HG03103 (cell line): Measurements from ENCODE around the gene ELK3.
"Not testable (repeated sequence)": the region's sequence is repeated elsewhere in the genome, so short reads cannot be mapped to it uniquely, and the experiment has no call there.

Experiments used
- ATAC-seq: cut with Tn5 transposase; IDR thresholded peaks from one replicate; pipeline ENCODE4 v1.9.1; 2021; ENCODE audit warnings: low read depth; ENCODE audit not compliant: unreplicated experiment

ELK3 gene

GRCh38 chr12:96294831-96295230 is 100.7 kb downstream of the ELK3 start:
- no peak for ATAC-seq

GRCh38 chr12:96295532-96296160 is 101.5 kb downstream of the ELK3 start:
- no peak for ATAC-seq

GRCh38 chr12:96297504-96297903 is 103.3 kb downstream of the ELK3 start:
- no peak for ATAC-seq

- no peak for ATAC-seq
Observed at GRCh38 chr12:96300064-96300463, 105.9 kb downstream of the ELK3 start.

GRCh38 chr12:96301732-96302131 is 107.6 kb downstream of the ELK3 start:
- ATAC-seq = no peak

- no peak for ATAC-seq
Observed at GRCh38 chr12:96302687-96303310, 108.6 kb downstream of the ELK3 start.

GRCh38 chr12:96303653-96304052 is 109.5 kb downstream of the ELK3 start:
- ATAC-seq = no peak

- no peak for ATAC-seq
Observed at GRCh38 chr12:96305665-96306064, 111.5 kb downstream of the ELK3 start.

GRCh38 chr12:96308881-96309280 is 114.7 kb downstream of the ELK3 start:
- ATAC-seq = no peak

GRCh38 chr12:96310067-96310466 is 115.9 kb downstream of the ELK3 start:
- no peak for ATAC-seq

- no peak for ATAC-seq
Observed at GRCh38 chr12:96311191-96311590, 117.0 kb downstream of the ELK3 start.

- ATAC-seq = no peak
Observed at GRCh38 chr12:96313606-96314005, 119.4 kb downstream of the ELK3 start.

- ATAC-seq = no peak
Observed at GRCh38 chr12:96314723-96315122, 120.5 kb downstream of the ELK3 start.

GRCh38 chr12:96315741-96316481 is 121.7 kb downstream of the ELK3 start:
- not testable (repeated sequence) for ATAC-seq

GRCh38 chr12:96317801-96318200 is 123.6 kb downstream of the ELK3 start:
- not testable (repeated sequence) for ATAC-seq
